GM23338 (cell line): ENCODE measurements around the gene RAMAC.

Source experiments
- CREB1 ChIP-seq: fragments of 250-450 bp; sonication (Bioruptor Pico); IDR thresholded peaks from 2 replicates; pipeline ENCODE4 v1.5.0; 2020; ENCODE audit warnings: low read depth, mild to moderate bottlenecking, moderate library complexity
- EZH2 ChIP-seq: fragments of 200-600 bp; sonication (generic); IDR thresholded peaks from one replicate; pipeline ENCODE4 v1.8.0; 2017; ENCODE audit warnings: antibody characterized with exemption, mild to moderate bottlenecking, low read depth; ENCODE audit not compliant: unreplicated experiment
- EZH2phosphoT487 ChIP-seq: fragments of 200-600 bp; sonication (generic); IDR thresholded peaks from one replicate; pipeline ENCODE4 v1.8.1; 2018; ENCODE audit warnings: antibody characterized with exemption; ENCODE audit not compliant: unreplicated experiment
- JUNB ChIP-seq: IDR thresholded peaks from one replicate; pipeline ENCODE4 v1.6.1; 2016; ENCODE audit warnings: antibody characterized with exemption; ENCODE audit not compliant: unreplicated experiment
- NANOG ChIP-seq: IDR thresholded peaks from 2 replicates; pipeline ENCODE4 v1.6.1; 2016; ENCODE audit warnings: antibody characterized with exemption, borderline replicate concordance
- POLR2AphosphoS5 ChIP-seq: IDR thresholded peaks from 2 replicates; pipeline ENCODE4 v1.6.1; 2016; ENCODE audit warnings: antibody characterized with exemption, low read depth
- STAT1 ChIP-seq: IDR thresholded peaks from one replicate; pipeline ENCODE4 v1.6.1; 2016; ENCODE audit warnings: antibody characterized with exemption; ENCODE audit not compliant: unreplicated experiment
- TF ChIP-seq, protein P1 (sequence below), 2 experiments: fragments of 200-600 bp in 1 of 2; sonication (generic) in 1 of 2; conservative IDR thresholded peaks; 2 replicates each; pipeline versions ENCODE4 v1.5.1 to v1.6.1; 2016 to 2017; ENCODE audit warnings: antibody characterized with exemption in 2 of 2, low read depth in 2 of 2, mild to moderate bottlenecking in 2 of 2, moderate library complexity in 1 of 2
- TF ChIP-seq, protein P2 (sequence below): IDR thresholded peaks from one replicate; pipeline ENCODE4 v1.6.1; 2018; ENCODE audit warnings: antibody characterized with exemption; ENCODE audit not compliant: unreplicated experiment
- TF ChIP-seq, protein P3 (sequence below): fragments of 250-450 bp; sonication (Bioruptor Pico); IDR thresholded peaks from 2 replicates; pipeline ENCODE4 v1.5.0; 2020; ENCODE audit warnings: mild to moderate bottlenecking, moderate library complexity

DNA sequence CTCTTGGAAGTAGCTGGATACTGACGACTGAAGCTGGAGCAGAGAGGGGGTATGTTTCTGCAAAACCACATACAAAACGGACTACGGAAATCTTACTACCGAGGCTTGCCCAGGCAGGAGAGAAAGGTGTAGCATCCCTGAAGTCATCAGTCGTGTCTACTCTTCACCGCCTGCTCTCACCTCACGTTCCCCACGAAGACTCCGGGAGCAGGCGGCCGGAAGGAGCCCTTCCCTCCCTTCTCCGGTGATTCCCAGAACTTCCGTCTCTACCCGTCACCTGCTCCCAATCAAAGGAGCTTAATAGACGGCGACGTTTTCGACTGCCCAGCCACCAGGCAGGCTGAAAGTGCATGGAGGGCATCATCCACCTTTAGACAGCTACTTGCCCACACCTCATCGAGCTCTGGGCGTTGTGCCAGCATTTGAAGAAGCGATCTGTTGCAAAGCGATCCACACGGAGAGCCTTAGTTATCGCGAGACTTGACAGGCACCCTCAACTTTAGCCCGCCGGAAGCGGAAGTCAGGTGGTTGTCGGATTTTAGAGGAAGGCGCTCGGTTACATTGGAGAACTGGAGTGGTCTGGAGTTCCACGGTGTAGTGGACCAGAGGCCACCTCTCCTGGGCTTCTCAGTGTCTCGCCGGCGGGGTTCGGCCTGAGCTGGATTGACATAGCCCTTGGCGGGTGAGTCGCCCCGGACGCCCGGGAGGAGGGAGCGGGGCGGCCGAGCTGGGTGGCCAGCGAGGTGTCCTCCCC, at the start of gene RAMAC:
- TF ChIP-seq EZH2phosphoT487 (no peak), CREB1 (no peak), EZH2 (no peak), STAT1 (no peak), POLR2AphosphoS5 (peak; percentile 84), JUNB (no peak), NANOG (no peak)
- TF ChIP-seq, protein P1, sequence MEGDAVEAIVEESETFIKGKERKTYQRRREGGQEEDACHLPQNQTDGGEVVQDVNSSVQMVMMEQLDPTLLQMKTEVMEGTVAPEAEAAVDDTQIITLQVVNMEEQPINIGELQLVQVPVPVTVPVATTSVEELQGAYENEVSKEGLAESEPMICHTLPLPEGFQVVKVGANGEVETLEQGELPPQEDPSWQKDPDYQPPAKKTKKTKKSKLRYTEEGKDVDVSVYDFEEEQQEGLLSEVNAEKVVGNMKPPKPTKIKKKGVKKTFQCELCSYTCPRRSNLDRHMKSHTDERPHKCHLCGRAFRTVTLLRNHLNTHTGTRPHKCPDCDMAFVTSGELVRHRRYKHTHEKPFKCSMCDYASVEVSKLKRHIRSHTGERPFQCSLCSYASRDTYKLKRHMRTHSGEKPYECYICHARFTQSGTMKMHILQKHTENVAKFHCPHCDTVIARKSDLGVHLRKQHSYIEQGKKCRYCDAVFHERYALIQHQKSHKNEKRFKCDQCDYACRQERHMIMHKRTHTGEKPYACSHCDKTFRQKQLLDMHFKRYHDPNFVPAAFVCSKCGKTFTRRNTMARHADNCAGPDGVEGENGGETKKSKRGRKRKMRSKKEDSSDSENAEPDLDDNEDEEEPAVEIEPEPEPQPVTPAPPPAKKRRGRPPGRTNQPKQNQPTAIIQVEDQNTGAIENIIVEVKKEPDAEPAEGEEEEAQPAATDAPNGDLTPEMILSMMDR (conservative IDR thresholded peaks at IDR 0.05; ENCODE audit: low read depth in 2 of 2) = no peak
- TF ChIP-seq, protein P2, sequence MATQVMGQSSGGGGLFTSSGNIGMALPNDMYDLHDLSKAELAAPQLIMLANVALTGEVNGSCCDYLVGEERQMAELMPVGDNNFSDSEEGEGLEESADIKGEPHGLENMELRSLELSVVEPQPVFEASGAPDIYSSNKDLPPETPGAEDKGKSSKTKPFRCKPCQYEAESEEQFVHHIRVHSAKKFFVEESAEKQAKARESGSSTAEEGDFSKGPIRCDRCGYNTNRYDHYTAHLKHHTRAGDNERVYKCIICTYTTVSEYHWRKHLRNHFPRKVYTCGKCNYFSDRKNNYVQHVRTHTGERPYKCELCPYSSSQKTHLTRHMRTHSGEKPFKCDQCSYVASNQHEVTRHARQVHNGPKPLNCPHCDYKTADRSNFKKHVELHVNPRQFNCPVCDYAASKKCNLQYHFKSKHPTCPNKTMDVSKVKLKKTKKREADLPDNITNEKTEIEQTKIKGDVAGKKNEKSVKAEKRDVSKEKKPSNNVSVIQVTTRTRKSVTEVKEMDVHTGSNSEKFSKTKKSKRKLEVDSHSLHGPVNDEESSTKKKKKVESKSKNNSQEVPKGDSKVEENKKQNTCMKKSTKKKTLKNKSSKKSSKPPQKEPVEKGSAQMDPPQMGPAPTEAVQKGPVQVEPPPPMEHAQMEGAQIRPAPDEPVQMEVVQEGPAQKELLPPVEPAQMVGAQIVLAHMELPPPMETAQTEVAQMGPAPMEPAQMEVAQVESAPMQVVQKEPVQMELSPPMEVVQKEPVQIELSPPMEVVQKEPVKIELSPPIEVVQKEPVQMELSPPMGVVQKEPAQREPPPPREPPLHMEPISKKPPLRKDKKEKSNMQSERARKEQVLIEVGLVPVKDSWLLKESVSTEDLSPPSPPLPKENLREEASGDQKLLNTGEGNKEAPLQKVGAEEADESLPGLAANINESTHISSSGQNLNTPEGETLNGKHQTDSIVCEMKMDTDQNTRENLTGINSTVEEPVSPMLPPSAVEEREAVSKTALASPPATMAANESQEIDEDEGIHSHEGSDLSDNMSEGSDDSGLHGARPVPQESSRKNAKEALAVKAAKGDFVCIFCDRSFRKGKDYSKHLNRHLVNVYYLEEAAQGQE = no peak
- TF ChIP-seq, protein P3, sequence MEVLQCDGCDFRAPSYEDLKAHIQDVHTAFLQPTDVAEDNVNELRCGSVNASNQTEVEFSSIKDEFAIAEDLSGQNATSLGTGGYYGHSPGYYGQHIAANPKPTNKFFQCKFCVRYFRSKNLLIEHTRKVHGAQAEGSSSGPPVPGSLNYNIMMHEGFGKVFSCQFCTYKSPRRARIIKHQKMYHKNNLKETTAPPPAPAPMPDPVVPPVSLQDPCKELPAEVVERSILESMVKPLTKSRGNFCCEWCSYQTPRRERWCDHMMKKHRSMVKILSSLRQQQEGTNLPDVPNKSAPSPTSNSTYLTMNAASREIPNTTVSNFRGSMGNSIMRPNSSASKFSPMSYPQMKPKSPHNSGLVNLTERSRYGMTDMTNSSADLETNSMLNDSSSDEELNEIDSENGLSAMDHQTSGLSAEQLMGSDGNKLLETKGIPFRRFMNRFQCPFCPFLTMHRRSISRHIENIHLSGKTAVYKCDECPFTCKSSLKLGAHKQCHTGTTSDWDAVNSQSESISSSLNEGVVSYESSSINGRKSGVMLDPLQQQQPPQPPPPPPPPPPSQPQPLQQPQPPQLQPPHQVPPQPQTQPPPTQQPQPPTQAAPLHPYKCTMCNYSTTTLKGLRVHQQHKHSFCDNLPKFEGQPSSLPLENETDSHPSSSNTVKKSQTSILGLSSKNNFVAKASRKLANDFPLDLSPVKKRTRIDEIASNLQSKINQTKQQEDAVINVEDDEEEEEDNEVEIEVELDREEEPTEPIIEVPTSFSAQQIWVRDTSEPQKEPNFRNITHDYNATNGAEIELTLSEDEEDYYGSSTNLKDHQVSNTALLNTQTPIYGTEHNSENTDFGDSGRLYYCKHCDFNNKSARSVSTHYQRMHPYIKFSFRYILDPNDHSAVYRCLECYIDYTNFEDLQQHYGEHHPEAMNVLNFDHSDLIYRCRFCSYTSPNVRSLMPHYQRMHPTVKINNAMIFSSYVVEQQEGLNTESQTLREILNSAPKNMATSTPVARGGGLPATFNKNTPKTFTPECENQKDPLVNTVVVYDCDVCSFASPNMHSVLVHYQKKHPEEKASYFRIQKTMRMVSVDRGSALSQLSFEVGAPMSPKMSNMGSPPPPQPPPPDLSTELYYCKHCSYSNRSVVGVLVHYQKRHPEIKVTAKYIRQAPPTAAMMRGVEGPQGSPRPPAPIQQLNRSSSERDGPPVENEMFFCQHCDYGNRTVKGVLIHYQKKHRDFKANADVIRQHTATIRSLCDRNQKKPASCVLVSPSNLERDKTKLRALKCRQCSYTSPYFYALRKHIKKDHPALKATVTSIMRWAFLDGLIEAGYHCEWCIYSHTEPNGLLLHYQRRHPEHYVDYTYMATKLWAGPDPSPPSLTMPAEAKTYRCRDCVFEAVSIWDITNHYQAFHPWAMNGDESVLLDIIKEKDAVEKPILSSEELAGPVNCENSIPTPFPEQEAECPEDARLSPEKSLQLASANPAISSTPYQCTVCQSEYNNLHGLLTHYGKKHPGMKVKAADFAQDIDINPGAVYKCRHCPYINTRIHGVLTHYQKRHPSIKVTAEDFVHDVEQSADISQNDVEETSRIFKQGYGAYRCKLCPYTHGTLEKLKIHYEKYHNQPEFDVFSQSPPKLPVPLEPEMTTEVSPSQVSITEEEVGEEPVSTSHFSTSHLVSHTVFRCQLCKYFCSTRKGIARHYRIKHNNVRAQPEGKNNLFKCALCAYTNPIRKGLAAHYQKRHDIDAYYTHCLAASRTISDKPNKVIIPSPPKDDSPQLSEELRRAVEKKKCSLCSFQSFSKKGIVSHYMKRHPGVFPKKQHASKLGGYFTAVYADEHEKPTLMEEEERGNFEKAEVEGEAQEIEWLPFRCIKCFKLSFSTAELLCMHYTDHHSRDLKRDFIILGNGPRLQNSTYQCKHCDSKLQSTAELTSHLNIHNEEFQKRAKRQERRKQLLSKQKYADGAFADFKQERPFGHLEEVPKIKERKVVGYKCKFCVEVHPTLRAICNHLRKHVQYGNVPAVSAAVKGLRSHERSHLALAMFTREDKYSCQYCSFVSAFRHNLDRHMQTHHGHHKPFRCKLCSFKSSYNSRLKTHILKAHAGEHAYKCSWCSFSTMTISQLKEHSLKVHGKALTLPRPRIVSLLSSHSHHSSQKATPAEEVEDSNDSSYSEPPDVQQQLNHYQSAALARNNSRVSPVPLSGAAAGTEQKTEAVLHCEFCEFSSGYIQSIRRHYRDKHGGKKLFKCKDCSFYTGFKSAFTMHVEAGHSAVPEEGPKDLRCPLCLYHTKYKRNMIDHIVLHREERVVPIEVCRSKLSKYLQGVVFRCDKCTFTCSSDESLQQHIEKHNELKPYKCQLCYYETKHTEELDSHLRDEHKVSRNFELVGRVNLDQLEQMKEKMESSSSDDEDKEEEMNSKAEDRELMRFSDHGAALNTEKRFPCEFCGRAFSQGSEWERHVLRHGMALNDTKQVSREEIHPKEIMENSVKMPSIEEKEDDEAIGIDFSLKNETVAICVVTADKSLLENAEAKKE (CRISPR knock-in tag) = no peak
